NT2/D1 (cell line): ENCODE data around the gene GLUD2.

ENCODE experiments used
- SUZ12 ChIP-seq: IDR thresholded peaks from 2 replicates; pipeline ENCODE4 v1.6.1; 2011; ENCODE audit not compliant: insufficient read length, insufficient read depth; ENCODE audit errors: extremely low read depth
- YY1 ChIP-seq: IDR thresholded peaks from 2 replicates; pipeline ENCODE4 v1.6.1; 2011; ENCODE audit not compliant: insufficient read length, insufficient read depth
- ZNF274 ChIP-seq: IDR thresholded peaks from 2 replicates; pipeline ENCODE4 v1.6.1; 2011; ENCODE audit warnings: mild to moderate bottlenecking, low read depth, low read length

GRCh38 chrX:121052122-121052521 is 4.7 kb downstream of the GLUD2 start:
- TF ChIP-seq ZNF274 (no peak), YY1 (no peak), SUZ12 (no peak)
